HG02759 (cell line): ENCODE data around the gene KLLN.
A peak's percentile ranks its signal among the peaks of the same experiment; 100 is the strongest.
"Not testable (repeated sequence)": the region's sequence is repeated elsewhere in the genome, so short reads cannot be mapped to it uniquely, and the experiment has no call there.

Source experiments
- ATAC-seq: cut with Tn5 transposase; IDR thresholded peaks from one replicate; pipeline ENCODE4 v1.9.1; 2021; ENCODE audit warnings: mild to moderate bottlenecking, moderate library complexity; ENCODE audit not compliant: unreplicated experiment

The KLLN gene

GRCh38 chr10:87843714-87844113 is 19.6 kb downstream of the KLLN start:
- ATAC-seq, result no peak

GRCh38 chr10:87842776-87843497 is 20.4 kb downstream of the KLLN start:
- ATAC-seq, result no peak

GRCh38 chr10:87842220-87842641 is 21.1 kb downstream of the KLLN start:
- no peak for ATAC-seq

- ATAC-seq, result no peak
These were observed 22.1 kb downstream of the KLLN start for GRCh38 chr10:87841186-87841585.

- ATAC-seq, result no peak
These were observed 24.7 kb downstream of the KLLN start for GRCh38 chr10:87838650-87839049.

GRCh38 chr10:87837445-87837844 is 25.9 kb downstream of the KLLN start:
- ATAC-seq, result no peak

GRCh38 chr10:87836098-87836497 is 27.2 kb downstream of the KLLN start:
- no peak for ATAC-seq

GRCh38 chr10:87829986-87830729 is 33.2 kb downstream of the KLLN start:
- ATAC-seq, result no peak

GRCh38 chr10:87829051-87829450 is 34.3 kb downstream of the KLLN start:
- ATAC-seq, result not testable (repeated sequence)

- ATAC-seq, result no peak
These were observed 35.7 kb downstream of the KLLN start for GRCh38 chr10:87827681-87828080.

GRCh38 chr10:87826653-87827052 is 36.7 kb downstream of the KLLN start:
- no peak for ATAC-seq

GRCh38 chr10:87819289-87819585 is 44.1 kb downstream of the KLLN start:
- no peak for ATAC-seq

GRCh38 chr10:87818505-87819288 is 44.6 kb downstream of the KLLN start:
- ATAC-seq, result peak; percentile 51

- peak; percentile 83 for ATAC-seq
These were observed 45.5 kb downstream of the KLLN start, which contains the start of gene ATAD1 for GRCh38 chr10:87817609-87818504. Gene ATAD1 (minus strand): TSS chr10:87818226. CDS start chr10:87814599, 3,627 bp downstream.

- no peak for ATAC-seq
These were observed 46.3 kb downstream of the KLLN start for GRCh38 chr10:87816898-87817608.

GRCh38 chr10:87816163-87816897 is 47.0 kb downstream of the KLLN start:
- no peak for ATAC-seq
